Activated naive CD8-positive, alpha-beta T cell treated with anti-CD3 and anti-CD28 coated beads, Interleukin-2, amount 50 U/mL, for 16 hours (primary cell): ENCODE results near the gene PNPLA2.

Experiments
- DNase-seq: peaks from one replicate; pipeline ENCODE4 v3.0.0-alpha.2; 2020; ENCODE audit warnings: low read depth, low spot score

PNPLA2 gene

GRCh38 chr11:843818-844692, 25.3 kb downstream of the PNPLA2 start:
- no peak for DNase-seq

- DNase-seq, result no peak
These were observed 26.3 kb downstream of the PNPLA2 start for GRCh38 chr11:844693-845644.

- DNase-seq, result no peak
These were observed 27.3 kb downstream of the PNPLA2 start for GRCh38 chr11:845872-846495.

GRCh38 chr11:846496-847098, 27.9 kb downstream of the PNPLA2 start:
- DNase-seq, result no peak

GRCh38 chr11:847876-848275, 29.2 kb downstream of the PNPLA2 start:
- DNase-seq, result no peak

GRCh38 chr11:848380-848931, 29.7 kb downstream of the PNPLA2 start:
- DNase-seq, result peak; percentile 46

- DNase-seq, result no peak
These were observed 30.6 kb downstream of the PNPLA2 start for GRCh38 chr11:849104-849824.

GRCh38 chr11:849951-850774, 31.4 kb downstream of the PNPLA2 start:
- no peak for DNase-seq

- DNase-seq, result no peak
These were observed 32.4 kb downstream of the PNPLA2 start for GRCh38 chr11:850775-851763.

GRCh38 chr11:852762-853161, 34.0 kb downstream of the PNPLA2 start:
- no peak for DNase-seq

- DNase-seq, result no peak
These were observed 35.2 kb downstream of the PNPLA2 start for GRCh38 chr11:853682-854448.

GRCh38 chr11:854601-855329, 36.1 kb downstream of the PNPLA2 start:
- DNase-seq, result no peak

GRCh38 chr11:855330-855674, 36.6 kb downstream of the PNPLA2 start:
- DNase-seq, result no peak

GRCh38 chr11:855796-856195, 37.1 kb downstream of the PNPLA2 start:
- DNase-seq, result no peak

GRCh38 chr11:856397-856796, 37.7 kb downstream of the PNPLA2 start:
- DNase-seq, result no peak

- DNase-seq, result no peak
These were observed 39.5 kb downstream of the PNPLA2 start for GRCh38 chr11:858053-858761.
